Measurements from ENCODE around the gene ERFL. TPM values are rescaled to one million over a fixed set of nuclear protein-coding genes. Genes with fewer than 3 reads are reported as not detected.

Gene ERFL
- total RNA-seq, 1 donor from 2014 or later, result not detected

DNA sequence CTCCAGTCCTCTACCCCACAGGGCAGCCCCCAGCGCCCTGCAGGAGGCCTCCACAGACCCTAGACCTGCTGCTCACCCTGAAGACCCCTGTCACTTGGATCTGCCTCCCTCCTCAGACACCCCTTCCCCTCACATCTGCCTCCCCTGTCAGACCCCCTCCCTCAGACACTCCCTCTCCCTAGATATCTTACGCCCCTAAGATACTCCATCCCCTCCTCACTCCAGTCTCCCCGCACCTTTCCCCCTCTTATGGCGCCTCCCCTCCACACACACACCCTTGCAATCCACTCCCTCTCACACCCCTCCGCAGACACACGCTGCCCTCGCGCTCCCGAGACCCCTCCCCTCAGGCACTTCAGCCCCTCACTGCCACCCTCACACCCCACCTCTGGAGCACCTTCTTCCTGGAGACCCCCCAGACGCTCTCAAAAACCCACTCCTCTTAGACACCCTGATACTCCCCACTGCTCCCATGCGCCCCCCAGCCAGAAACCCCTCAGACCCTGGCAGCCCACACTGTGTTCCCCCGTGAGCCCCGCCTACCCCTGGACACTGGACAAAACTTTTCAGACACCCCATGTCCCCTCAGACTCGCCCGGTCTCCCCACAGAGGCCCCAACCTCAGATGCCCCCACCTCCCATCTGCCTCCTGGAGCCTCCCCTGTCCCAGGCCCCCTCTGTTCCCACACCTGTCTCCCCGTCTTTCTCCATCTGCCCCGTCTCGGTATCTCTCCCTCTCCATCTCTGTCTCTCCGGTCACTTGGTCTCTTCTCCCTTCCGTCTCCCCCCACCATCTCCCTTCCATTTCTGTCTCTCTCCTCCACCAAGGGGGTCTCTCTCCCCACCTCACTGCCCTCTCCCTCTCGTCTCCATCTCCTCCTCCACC, 14.5 kb downstream of the ERFL start:
- no peak for DNase-seq (ENCODE audit: low read depth in 2 of 2)

DNA sequence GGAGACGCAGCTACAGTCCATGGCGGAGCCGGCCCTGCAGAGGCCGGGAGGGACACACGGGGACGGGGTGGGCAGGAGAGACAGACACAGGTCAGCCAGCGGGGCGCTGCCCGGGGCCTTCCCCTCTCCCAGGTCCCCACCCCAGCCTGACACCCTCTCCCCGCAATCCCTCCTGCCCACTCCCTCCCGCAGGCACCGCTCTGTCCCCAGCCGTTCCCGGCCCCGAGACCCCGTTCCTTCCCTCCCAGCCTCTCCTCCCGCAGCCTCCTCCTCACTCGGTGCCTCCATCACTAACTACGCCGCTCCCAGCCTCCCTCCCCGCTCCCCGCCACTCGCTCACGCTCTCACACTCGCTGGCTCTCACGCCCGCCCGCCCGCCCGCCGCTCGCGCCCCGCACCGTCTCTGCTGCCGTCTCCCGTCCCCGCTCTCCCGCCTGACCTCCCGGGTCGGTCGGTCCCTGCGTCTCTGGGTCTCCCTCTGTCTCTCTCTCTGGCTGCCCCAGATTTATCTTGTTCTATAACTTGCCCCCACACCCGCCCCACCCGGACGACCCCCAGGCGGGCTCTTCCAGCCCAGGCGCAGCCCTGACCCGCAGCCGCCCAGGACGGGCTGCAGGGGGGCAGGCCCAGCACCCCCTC, 15.2 kb downstream of the ERFL start:
- no peak for DNase-seq (ENCODE audit: low read depth in 2 of 2)

DNA sequence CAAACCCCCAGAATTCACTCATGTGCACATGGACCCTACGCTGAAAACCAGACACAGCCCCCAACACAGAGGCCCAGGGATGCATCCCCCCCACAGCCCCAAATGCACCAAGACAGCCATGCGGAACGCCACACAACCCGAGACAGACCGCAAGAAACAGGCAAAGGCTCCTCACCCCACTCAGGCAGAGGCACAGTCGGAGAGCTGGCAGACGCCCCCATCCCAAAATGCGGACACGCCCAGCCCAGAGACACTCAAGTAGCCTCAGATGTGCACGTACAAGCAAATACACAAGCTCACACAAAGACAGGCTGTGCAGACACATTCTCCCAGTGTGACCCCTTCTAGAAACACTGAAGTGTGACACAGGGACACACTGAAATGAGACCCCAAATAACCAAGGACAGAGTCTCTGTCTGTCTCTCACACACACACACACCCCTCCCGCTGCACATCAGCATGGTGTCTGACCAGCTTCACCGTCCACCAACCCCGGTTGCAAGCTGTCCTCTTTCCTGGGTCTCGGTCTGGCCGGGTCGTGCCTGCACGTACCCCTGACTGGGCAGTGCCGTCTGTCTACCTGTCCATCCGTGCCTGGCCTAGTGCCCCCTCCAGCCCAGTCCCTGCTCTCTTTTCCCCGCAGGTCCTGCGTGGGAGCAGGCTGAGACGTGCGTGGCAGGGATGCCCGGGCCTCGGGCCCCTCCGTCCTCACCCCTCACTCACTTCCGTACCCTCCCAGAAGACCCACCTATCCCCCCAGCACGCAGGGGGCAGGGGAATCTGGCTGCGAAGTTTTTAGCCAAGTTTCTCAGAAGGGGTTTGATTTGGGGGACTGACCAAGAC, 16.1 kb downstream of the ERFL start:
- no peak for DNase-seq (ENCODE audit: low read depth in 2 of 2)

DNA sequence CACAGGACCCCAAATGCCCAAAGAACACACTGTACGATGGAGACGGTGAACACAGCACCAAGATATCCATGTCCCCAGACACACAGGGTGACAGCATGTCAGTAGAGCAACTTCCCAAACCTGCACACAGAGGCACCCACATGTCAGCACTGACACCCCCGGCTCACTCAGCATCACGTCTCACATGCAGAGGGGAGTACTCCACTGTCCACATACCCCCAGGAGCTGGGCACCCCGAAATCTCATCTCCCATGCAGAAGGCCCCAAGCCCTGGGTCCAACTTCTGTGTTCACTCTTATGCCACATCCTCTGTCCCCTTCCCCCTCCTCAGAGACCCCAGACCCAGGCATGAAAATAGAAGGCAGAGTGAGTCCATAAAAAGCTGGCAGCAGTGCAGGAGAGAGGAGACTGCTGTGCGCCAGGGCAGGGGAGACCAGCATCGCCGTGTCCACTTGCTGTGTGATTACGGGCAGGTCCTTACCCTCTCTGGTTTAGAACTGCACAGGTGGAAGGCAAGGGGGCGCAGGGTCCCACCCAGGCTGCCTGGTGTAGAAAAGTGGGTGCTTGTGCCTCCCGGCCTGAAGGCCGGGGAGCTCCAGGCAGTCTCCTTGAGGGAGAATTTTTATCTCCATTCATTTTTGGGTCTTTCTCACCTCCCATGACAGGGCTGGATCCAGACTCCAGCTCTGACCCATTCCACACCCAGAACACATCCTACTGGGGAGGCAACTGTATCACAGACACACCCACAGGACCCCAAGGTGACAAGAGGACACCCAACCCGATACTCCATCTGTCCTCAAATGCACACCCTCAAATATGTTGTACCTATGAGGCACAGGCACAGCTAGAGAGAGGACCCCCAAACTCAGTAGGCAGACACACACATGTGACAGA, 17.0 kb downstream of the ERFL start:
- DNase-seq (ENCODE audit: low read depth in 2 of 2), result no peak

DNA sequence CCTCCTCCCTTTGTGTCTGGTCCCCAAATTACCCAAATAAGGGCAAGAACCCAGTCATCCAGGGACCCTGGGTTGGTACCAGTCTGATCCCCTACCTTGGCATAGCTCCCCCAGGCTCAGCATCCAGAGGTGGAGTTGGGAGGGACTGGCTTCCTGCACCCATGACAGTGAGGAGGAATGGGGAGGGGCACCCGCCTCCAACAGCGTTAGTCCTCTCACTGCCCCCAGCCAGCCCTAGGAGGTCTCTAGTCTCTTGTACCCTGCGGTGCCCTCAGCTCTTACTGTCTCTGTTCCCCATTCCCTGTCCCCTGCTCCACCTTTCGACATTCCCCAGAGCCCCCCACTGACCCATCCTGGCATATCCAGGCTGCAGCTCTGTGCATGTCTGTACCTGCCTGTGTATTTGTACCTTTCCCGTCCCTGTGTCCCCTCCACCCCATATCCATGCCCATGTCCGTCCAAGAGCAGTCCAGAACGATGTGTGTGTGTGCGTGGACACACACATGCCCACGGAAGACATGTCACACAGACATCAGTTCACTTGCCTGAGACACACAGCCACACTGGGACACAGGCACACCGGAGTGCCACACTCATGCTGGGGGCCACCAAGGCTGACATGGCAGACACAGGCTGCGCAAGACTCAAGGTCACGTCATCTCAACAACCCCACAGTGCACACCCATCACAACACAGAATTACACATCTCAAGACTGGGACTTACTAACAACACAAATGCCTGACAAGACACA, 17.8 kb downstream of the ERFL start:
- no peak for DNase-seq (ENCODE audit: low read depth in 2 of 2)

DNA sequence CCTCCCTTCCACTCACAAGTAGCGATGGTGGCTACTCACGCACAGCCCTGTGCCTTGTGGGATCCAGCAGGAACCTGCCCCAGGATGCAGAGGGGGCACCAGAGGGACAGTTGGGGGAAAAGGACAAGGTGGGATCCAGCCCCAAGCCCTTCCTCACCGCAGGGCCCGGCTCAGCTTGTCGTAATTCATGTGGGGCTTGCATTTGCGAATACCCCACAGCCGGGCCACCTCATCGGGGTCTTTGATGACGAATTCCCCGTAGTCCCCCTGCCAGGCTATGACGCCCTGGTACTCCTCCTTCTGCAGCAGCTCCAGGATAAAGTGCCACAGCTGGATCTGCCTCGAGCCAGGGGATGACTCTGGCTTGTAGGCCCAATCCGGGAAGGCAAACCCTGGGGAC, 18.5 kb downstream of the ERFL start:
- no peak for DNase-seq (ENCODE audit: low read depth in 2 of 2)

DNA sequence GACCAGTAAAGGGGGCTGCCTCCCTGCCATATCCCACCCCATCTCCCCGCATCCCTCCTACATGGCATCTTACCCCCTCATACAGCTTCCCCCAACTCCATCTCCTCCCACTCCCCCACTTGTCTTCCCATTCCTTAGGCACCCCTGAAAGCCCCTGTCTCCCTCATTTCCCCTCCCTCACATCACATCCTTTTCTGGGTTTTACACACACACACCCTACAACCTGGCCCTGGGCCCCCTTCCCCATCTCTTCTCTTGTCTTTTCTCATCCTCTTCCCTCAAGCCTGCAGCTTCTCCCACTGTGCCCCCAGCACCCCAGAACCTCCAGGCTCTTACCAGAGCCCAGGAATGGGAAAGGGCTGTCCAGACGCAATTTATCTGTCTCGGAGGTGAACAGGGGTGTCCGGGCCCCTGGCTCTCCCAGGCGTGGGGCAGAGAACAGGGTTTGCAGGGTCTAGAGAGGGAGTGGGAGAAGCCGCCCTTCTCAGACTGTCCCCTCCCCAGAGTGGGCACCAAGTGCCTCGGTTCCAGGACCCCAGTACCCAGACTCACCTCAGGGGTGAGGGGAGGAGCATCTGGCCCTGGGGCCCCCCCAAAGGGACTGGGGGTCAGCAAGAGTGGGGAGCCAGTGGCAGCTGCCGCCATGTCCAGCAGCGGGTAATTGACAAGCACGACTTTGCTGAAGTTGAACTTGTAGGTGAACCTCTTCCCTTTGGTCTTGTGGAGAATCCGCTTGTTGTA, 19.4 kb downstream of the ERFL start:
- DNase-seq (ENCODE audit: low read depth in 2 of 2), result no peak

DNA sequence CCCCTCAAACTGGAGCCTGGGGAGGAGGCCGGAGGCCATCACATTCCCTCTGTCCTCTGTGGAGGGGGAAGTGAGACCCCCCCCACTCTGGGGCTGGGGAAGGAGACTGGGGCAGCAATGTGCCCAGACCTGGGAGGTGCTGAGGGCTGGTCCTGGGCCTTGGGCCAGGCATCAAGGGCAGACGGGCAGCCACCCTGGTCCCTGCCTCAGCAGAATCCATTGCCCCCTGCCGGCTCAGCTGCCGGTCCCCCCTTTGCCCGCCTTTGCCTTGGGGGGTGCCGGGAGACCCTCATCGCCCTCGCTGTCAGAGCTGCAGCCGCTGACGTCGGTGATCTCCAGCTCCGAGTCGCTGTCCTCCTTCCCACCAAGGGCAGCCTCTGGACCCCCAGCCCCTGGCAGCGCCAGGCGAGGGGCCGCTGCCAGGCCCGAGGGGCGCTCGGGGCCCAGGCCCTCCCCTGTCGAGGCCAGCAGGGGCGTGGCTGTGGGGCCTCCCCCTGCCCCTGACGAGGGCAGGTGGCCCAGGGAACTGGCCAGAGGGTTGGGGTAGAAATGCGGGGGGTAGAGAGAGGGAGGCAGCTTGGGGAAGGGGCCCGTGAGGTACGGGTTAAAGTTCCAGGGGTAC, 20.1 kb downstream of the ERFL start:
- DNase-seq (ENCODE audit: low read depth in 2 of 2), result no peak

DNA sequence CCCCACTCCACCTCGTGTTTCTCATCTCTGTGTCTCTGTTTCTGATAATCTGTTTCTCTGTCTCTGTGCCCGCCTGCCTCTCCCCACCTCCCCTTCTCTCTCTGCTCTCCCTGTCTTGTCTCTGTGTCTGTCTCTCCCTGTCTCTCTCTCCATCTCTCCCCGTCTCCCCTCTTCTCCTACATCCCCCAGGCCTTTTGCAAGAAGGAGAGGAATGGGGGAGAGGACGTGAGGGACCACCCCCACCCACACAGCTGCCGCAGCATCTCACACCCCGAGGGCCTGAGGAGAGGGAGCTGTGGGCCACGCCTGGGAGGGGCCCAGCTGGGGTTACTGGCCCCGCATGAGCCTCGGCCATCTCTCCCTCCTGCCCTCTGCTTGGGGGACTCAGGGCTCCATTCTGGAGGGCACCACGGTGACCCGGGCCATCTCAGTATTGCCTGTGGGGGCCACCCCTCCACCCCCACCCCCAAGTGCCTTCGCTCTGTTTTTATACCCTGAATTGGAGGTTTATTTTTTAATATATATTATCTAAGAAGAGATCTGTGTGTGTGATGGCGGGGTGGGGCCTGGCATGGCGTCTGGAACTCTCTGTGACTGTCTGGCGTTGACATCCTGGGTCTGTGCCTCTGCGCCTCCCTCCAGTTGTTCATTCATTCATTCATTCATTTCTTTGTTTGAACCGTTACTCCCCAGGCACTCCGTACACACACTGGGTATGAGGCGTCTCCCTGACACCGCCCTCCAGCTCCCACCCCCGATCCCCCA, 21.2 kb downstream of the ERFL start:
- DNase-seq (ENCODE audit: low read depth in 2 of 2), result no peak

DNA sequence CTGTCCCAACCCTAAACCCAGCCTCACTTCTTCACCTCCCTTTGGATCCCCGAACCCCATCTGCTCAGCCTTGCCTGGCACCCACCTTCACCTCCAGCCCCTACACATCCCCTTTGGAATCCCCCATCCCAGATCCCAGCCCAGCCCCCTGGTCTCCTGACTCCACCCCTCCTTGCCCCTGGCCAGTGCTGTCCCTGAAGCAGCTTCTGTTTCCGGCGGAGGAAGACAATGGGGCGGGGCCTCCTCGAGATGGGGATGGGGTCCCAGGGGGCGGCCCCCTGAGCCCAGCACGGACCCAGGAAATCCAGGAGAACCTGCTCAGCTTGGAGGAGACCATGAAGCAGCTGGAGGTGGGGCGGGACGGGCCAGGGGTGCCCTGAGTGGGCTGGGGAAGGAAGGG, 22.0 kb downstream of the ERFL start:
- no peak for DNase-seq (ENCODE audit: low read depth in 2 of 2)

DNA sequence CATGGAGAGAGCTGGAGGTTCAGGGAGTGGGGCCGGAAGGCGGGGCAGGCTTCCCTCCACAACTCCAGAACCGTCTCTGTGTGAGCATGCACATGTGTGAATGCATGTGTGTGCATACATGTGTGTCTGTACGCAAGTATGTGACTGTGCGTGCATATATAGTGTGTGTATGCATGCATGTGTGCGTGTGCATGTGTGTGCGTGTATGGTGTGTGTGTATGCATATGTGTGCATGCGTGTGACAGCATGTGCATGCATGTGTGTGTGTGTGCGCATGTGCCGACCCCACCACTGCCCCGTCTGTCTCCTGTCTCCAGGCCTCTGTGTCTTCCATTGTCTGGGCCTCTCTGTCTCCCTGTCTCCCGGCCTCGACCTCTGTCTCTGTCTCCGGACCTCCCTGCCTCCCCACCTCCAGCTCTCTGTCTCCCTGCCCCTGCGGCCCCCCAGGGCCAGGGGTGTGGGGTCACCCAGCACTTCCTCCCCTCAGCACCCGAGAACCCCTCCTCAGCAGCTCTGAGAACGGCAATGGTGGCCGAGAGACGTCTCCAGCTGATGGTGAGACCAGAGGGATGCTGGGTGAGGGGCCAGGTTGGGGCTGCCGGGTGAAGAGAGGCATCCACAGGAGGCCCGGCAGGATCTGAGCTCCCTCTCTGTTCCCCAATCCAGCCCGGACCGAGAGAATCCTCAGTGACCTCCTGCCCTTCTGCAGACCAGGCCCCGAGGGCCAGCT, 22.8 kb downstream of the ERFL start:
- DNase-seq (ENCODE audit: low read depth in 2 of 2), result no peak

DNA sequence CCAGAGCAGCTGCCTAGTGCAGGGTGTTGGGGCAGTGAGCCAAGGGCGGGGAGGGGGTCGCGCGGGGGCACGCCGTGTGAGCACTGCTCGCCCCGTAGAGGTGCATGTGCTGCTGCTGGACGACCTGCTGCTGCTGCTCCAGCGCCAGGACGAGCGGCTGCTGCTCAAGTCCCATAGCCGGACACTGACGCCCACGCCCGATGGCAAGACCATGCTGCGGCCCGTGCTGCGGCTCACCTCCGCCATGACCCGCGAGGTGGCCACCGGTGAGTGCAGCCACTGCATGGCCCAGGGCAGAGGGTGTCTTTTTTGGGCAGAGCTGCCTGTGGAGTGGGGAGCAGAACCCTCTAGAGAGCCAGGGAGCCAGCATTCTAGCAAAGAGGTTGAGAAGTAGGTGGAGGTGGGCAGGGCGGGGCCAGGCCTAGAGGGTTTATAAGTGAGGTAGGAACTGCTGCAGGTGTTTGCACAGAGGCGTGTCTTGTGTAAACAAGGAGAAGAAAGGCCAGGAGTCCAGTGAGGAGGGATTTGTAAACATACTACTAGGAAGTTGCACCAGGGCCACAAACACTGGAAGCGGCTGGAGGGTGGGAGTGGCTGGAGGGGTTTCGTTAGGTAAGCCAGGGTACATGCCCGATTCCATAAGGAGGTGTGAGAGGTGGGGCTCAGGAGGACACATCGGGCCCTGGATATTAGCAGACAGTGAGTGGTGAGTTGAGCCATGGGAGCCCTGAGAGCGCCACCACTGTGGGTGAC, 24.0 kb downstream of the ERFL start:
- DNase-seq (ENCODE audit: low read depth in 2 of 2), result no peak

DNA sequence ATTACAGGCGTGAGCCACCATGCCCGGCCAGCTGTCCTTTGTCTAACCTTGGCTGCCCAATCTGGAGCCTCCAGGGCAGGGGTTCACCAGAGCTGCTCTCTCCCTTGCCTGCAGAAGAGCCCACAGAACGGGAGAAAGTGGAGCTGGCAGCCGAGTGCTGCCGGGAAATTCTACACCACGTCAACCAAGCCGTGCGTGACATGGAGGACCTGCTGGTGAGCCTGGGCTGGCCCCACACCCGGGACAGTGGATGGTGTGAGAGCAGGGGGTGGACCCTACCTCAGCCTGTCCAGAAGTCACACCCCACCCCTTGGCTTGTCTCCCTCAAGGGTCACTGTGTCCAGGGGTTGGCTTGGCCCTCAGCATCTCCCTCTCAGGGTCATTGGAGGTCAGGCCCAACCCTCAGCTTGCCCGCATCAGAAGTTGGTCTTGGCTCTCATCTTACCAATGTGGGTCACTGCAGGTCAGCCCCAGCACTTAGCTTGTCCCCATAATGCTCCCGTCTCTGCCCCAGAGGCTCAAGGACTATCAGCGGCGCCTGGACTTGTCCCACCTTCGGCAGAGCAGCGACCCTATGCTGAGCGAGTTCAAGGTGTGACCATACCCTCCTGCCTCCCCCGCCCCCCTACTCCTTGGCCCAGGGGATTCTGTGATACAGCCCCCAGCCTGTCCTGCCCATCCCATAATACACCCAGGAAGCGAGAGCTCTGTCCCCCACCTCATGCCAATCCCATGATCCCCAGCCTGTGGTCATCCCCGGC, 24.9 kb downstream of the ERFL start:
- no peak for DNase-seq (ENCODE audit: low read depth in 2 of 2)

DNA sequence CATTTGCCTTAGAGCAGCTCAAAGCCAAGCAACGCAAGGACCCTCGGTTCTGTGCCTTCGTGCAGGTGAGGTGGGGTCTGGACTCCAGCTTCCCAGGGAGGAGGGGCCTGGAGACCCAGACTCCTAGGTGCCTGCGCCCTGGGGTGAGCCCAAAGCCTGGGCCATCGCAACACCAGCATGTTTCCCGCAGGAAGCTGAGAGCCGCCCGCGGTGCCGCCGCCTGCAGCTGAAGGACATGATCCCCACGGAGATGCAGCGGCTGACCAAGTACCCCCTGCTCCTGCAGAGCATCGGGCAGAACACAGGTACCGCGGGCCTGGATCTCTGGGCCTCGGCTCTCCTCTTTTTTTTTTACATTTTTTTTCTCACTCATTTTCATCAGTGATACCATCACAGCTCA, 25.7 kb downstream of the ERFL start:
- no peak for DNase-seq (ENCODE audit: low read depth in 2 of 2)

DNA sequence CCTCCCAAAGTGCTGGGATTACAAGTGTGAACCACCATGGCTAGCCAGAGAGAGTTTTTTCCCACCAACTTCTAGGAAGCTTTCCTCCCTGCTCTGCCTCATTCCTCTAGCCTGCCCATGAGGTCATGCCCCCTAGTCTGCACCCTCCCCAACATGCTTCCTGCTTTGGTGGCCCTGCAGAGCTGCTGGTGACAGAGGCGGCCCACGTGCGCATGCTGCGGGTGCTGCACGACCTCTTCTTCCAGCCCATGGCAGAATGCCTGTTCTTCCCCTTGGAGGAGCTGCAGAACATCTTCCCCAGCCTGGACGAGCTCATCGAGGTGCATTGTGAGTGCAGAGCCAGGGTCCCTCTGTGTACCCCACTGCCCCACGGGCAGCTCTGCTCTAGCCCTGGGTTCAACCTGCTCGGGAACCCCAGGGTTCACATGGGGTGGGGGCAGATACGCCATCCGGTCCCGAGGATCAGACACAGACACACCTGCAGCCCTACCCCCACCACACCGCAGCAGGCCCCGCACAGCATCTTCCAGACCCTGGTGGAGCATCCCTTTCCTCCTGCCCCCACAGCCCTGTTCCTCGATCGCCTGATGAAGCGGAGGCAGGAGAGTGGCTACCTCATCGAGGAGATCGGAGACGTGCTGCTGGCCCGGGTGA, 26.4 kb downstream of the ERFL start:
- DNase-seq (ENCODE audit: low read depth in 2 of 2), result no peak

DNA sequence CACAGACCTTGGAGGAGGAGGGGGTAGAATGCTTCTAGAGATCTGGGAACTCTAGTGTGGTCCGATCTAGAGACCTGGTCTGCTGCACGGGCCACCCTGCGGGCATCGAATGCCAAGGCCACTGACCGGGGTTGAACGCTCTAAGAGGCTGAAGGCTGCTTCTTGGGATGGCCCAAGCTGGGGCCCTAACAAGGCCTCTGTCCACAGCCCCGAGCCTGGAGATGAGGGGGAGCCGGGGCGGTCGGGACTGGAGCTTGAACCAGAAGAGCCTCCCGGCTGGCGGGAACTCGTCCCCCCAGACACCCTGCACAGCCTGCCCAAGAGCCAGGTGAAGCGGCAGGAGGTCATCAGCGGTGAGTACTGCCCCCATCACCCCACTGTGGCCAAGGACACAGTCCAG, 30.0 kb downstream of the ERFL start:
- DNase-seq (ENCODE audit: low read depth in 2 of 2), result no peak
